Right cardiac atrium (tissue), 5 donors: ENCODE measurements around the gene ZIC5. TPM values are rescaled to one million over a fixed set of nuclear protein-coding genes. Genes with fewer than 3 reads are reported as not detected.

Experiments
- ATAC-seq, 2 donors: fragments of 200-7000 bp; cut with Tn5 transposase; one replicate each; pipeline versions ENCODE4 v1.8.0 to v1.9.1; 2020; ENCODE audit warnings: moderate library complexity in 2 of 2, mild to moderate bottlenecking in 1 of 2
- DNase-seq, 3 donors: peaks; one replicate each; pipeline ENCODE4 v3.0.0-alpha.2; 2020
- H3K27ac ChIP-seq: one replicate; pipeline ENCODE4 v1.5.1; 2013; ENCODE audit warnings: mild to moderate bottlenecking, low read length, control low read depth, moderate library complexity
- H3K27me3 ChIP-seq: one replicate; pipeline ENCODE4 v1.6.1; 2013; ENCODE audit not compliant: control insufficient read depth, insufficient read depth
- H3K4me1 ChIP-seq: one replicate; pipeline ENCODE4 v1.6.1; 2013; ENCODE audit warnings: low read length; ENCODE audit not compliant: control insufficient read depth, insufficient read depth
- H3K4me3 ChIP-seq: one replicate; pipeline ENCODE4 v1.5.1; 2013; ENCODE audit warnings: low read length, control low read depth
- H3K9me3 ChIP-seq: one replicate; pipeline ENCODE4 v1.6.1; 2013; ENCODE audit warnings: low read length; ENCODE audit not compliant: control insufficient read depth
- WGBS: extraction: QIAGEN DNeasy Blood & Tissue Kit; methylation state at CpG from one replicate; pipeline ENCODE4 v1.1.7; 2013; 5-methylcytosine and 5-hydroxymethylcytosine counted together
- intact Hi-C, 4 donors: fragments of 100-400 bp; cut with DNase I; formaldehyde crosslinking; loops; one replicate each; pipeline versions ENCODE4 v1.11.0 to v1.14.0; 2022 to 2023
- polyA plus RNA-seq: library from polyadenylated mRNA; stranded (reverse); fragments of 200-250 nt; gene quantifications from one replicate; pipeline ENCODE4 v1.2.3, GENCODE V29; 2013
- total RNA-seq, 4 donors: library from RNA; stranded (reverse); fragmentation: NEBNext Ultra II Directional; extraction: Animal tissue kit (Norgen Biotek cat#: 25700); gene quantifications; one replicate each; pipeline ENCODE4 v1.2.1, GENCODE V29; 2021
- donor health status: healthy with polysubstance abuse.
- donor health status: DM: no; HTN: yes; CAD: no.
- donor health status: DM: no; HTN: no; CAD: no.
- donor health status: DM: no; HTN: yes; CAD: no; lungs with severe emphysema.
- donor health status: DM: yes; HTN: yes; CAD: no.

The ZIC5 gene
- total and polyA plus RNA-seq, 5 donors = not detected

DNA sequence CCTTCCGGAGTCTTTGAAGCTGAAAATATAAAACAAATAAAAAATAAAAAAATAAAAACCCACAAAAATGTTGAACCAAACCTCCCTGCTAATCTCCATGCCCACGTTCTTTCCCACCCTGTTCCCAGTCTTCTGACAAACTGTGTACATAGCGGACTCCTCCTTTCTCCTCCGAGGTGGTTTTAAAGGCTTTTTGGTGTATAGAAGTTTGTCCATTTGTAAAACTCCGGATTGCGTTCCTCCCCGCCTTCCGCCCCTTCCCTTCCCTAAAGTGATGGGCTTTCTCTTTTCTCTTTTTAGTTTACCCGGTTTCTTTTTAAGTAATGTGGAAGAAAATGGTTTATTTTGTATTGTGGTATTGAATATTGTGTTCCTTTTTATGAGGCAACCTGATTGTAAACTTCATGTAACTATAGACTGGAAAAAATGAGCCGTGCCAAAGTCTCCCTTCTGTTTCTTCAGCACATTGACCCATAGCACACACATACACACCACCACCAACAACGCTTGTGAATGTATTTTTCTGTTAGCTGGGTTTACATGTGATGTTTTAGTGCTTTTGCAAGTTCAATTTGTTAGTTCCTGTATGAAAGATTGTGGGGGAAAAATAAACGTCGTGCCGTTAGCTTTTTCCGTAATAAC, 14.4 kb upstream of the ZIC5 start:
- no peaks in the 10 kb centered on the region for H3K9me3 ChIP-seq

DNA sequence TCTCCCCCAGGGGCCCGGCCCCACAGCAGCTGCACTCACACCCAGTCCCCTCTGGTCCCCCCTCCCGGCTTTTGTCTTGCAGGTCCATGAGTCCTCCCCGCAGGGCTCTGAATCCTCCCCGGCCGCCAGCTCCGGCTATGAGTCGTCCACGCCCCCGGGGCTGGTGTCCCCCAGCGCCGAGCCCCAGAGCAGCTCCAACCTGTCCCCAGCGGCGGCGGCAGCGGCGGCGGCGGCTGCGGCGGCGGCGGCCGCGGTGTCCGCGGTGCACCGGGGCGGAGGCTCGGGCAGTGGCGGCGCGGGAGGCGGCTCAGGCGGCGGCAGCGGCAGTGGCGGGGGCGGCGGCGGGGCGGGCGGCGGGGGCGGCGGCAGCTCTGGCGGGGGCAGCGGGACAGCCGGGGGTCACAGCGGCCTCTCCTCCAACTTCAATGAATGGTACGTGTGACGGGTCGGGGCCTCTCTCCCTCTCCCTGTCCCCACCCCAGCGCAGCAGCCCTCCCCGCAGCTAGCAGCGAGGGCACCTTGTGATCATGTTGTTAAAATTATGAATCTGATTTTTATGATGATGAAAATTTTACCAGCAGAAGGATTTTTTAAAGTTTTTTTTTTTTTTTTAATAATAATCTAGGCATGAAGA, 13.8 kb upstream of the ZIC5 start:
- no peaks in the 10 kb centered on the region for H3K4me1 ChIP-seq
- ATAC-seq = no peak
- H3K27me3 ChIP-seq = no peaks in the 10 kb centered on the region
- intact Hi-C loops = no loop called here
- DNase-seq = peak in 1 of 3 donors; percentile 32
- no peak overlapping the region for H3K27ac ChIP-seq
- no peak overlapping the region for H3K4me3 ChIP-seq
- no peaks in the 10 kb centered on the region for H3K9me3 ChIP-seq
- WGBS = 5% methylated on average over 42 of the region's 55 CpGs

More for the DNA sequence above, 14.4 kb upstream of the ZIC5 start:
- Histone ChIP-seq H3K27ac (no peak overlapping the region), H3K4me3 (no peak overlapping the region), H3K27me3 (no peaks in the 10 kb centered on the region), H3K4me1 (no peaks in the 10 kb centered on the region)
- ATAC-seq (no peak), DNase-seq (no peak)
- 31% methylated on average over 15 of the region's 15 CpGs for WGBS
- intact Hi-C loops = no loop called here

DNA sequence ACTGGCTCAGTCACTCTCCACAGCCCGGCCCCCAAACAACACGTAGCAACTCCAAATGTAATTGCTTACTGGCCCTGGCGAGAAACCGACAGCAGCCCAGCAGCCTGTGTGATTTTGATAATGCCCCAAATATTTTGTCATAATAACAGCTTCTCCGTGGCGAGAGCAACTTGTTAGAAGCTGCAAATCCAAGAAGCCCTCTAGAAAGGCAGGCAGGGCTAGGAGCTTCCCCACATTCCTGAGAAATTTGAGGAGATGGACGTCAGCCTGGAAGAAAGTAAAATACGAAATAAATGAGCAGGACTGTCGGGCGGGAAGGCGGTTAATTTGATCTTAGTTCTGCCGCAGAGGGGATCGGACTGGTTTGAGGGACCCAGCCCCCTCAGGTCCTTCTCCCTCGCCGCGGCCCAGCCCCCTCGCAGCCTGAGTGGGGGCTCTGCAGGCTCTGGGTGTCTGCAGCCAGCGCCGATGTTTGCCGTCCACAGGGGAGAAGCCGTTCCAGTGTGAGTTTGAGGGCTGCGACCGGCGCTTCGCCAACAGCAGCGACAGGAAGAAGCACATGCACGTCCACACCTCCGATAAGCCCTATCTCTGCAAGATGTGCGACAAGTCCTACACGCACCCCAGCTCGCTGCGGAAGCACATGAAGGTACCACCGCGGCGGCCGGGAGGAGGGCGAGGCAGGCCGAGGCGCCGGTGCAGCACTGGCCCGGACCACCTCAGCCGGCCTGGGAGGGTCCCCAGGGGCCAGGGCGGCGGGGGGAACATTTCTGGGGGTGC, 13.1 kb upstream of the ZIC5 start:
- DNase-seq (peak in 1 of 3 donors; percentile 33), ATAC-seq (no peak)
- intact Hi-C loops = no loop called here
- H3K9me3 ChIP-seq = no peaks in the 10 kb centered on the region
- 5% methylated on average over 44 of the region's 44 CpGs for WGBS
- H3K27me3 ChIP-seq = no peaks in the 10 kb centered on the region
- H3K4me1 ChIP-seq = no peaks in the 10 kb centered on the region
- H3K4me3 ChIP-seq = no peak overlapping the region
- no peak overlapping the region for H3K27ac ChIP-seq

DNA sequence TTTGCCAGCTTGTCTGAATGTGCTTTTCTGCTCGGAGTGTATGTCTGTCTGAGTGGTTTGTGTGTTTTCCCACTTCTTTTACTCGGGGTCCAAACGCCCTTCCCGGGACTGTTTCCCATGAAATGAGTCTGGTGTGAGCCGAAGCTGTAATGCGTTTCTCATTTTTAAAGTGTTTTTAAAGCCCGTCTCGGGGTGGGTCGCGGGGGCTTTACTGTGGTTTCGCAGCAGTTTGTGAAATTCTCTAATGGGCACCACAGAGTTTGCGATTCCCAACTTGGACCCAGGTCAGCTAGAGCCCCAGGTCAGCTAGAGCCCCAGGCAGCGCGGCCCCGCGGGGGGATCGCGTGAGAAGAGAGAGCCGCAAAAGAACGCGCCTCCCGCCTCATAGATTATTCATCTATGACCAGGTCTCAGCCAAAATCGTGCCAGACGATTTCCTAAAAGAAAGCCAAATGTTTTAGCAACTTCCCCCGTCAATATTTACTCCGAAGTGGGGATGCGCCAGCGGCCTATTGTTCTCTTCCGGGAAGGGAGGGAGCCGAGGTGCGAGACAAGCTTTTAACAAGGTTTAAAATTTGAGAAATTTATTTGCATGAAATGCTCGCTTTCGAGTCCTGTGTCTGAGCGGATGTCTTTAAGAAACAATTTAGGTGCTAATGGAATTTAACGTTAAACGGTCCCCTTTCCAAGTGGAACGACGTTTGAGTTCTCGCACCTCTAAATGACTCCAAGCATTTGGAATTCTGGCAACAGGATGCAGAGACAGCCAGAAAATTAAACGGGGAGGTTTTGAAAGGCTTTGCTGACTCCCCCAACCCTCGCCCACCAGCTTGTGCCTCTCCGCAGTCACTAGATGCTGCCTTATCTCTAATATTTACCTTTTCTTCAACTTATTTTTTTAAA, 12.2 kb upstream of the ZIC5 start:
- 8% methylated on average over 42 of the region's 42 CpGs for WGBS
- DNase-seq (no peak), ATAC-seq (no peak)
- Histone ChIP-seq H3K4me3 (no peak overlapping the region), H3K27ac (no peak overlapping the region), H3K4me1 (no peaks in the 10 kb centered on the region), H3K9me3 (no peaks in the 10 kb centered on the region), H3K27me3 (no peaks in the 10 kb centered on the region)
- intact Hi-C loops = no loop called here

DNA sequence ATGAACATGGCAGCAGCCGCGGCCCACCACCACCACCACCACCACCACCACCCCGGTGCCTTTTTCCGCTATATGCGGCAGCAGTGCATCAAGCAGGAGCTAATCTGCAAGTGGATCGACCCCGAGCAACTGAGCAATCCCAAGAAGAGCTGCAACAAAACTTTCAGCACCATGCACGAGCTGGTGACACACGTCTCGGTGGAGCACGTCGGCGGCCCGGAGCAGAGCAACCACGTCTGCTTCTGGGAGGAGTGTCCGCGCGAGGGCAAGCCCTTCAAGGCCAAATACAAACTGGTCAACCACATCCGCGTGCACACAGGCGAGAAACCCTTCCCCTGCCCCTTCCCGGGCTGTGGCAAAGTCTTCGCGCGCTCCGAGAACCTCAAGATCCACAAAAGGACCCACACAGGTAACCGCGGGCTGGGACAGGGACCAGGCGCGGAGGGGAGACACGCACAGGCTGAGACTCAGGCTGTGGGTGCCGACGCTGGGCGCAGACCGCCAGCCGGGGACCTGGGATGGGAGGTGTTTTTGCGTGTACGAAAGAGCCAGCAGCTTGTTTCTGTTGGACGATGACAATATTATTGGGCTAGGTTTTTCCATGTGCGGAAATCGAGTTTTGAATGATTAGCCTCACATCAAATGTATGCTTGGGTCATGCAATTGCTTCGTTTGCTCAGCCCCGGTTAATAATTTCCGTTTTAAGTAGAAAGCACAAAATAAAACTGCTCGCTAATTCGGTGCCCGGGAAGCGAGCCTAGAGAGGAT, 11.3 kb upstream of the ZIC5 start:
- Histone ChIP-seq H3K9me3 (no peaks in the 10 kb centered on the region), H3K4me1 (no peaks in the 10 kb centered on the region), H3K4me3 (no peak overlapping the region), H3K27ac (no peak overlapping the region), H3K27me3 (no peaks in the 10 kb centered on the region)
- ATAC-seq (no peak), DNase-seq (peak in 1 of 3 donors; percentile 28)
- 7% methylated on average over 48 of the region's 48 CpGs for WGBS
- intact Hi-C loops = no loop called here

DNA sequence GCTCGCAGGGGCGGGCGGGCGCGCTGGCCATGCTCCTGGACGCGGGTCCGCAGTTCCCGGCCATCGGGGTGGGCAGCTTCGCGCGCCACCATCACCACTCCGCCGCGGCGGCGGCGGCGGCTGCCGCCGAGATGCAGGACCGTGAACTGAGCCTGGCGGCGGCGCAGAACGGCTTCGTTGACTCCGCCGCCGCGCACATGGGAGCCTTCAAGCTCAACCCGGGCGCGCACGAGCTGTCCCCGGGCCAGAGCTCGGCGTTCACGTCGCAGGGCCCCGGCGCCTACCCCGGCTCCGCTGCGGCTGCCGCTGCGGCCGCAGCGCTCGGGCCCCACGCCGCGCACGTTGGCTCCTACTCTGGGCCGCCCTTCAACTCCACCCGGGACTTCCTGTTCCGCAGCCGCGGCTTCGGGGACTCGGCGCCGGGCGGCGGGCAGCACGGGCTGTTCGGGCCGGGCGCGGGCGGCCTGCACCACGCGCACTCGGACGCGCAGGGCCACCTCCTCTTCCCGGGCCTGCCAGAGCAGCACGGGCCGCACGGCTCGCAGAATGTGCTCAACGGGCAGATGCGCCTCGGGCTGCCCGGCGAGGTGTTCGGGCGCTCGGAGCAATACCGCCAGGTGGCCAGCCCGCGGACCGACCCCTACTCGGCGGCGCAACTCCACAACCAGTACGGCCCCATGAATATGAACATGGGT, 10.6 kb upstream of the ZIC5 start:
- 2% methylated on average over 98 of the region's 98 CpGs for WGBS
- no peaks in the 10 kb centered on the region for H3K27me3 ChIP-seq
- intact Hi-C loops = no loop called here
- ATAC-seq = no peak
- peak in 1 of 3 donors; percentile 59 for DNase-seq
- no peaks in the 10 kb centered on the region for H3K4me1 ChIP-seq
- H3K4me3 ChIP-seq = peak overlapping the region; percentile 63
- H3K27ac ChIP-seq = no peak overlapping the region
- H3K9me3 ChIP-seq = no peaks in the 10 kb centered on the region

DNA sequence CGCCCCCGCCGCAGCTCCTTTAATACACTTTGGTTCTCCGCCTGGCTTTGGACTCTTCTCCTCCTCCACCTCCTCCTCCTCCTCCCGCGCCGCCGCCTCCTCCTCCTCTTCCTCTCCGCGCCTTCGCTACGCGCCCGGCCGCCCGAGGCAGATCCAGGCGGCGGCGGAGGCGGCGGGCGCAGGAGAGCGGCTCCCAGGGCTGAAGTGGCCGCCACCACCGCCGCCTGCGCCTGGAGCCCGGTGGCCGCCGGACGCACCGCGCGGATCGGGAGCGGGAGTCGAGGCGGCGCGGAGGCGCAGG, 10.1 kb upstream of the ZIC5 start, which contains the start of gene ZIC2:
Gene ZIC2 (plus strand): TSS at position 50 of the 301 bp plus-strand sequence. CDS start 281 bp downstream, outside the sequence.
- Histone ChIP-seq H3K27me3 (no peaks in the 10 kb centered on the region), H3K27ac (no peak within 1 kb of the TSS), H3K4me1 (no peaks in the 10 kb centered on the region), H3K9me3 (no peaks in the 10 kb centered on the region), H3K4me3 (peak within 1 kb of the TSS; percentile 63)
- DNase-seq (peak in 1 of 3 donors; percentile 29), ATAC-seq (no peak)
- WGBS = 1% methylated on average over 41 of the region's 41 CpGs
- intact Hi-C loops = no loop called here

DNA sequence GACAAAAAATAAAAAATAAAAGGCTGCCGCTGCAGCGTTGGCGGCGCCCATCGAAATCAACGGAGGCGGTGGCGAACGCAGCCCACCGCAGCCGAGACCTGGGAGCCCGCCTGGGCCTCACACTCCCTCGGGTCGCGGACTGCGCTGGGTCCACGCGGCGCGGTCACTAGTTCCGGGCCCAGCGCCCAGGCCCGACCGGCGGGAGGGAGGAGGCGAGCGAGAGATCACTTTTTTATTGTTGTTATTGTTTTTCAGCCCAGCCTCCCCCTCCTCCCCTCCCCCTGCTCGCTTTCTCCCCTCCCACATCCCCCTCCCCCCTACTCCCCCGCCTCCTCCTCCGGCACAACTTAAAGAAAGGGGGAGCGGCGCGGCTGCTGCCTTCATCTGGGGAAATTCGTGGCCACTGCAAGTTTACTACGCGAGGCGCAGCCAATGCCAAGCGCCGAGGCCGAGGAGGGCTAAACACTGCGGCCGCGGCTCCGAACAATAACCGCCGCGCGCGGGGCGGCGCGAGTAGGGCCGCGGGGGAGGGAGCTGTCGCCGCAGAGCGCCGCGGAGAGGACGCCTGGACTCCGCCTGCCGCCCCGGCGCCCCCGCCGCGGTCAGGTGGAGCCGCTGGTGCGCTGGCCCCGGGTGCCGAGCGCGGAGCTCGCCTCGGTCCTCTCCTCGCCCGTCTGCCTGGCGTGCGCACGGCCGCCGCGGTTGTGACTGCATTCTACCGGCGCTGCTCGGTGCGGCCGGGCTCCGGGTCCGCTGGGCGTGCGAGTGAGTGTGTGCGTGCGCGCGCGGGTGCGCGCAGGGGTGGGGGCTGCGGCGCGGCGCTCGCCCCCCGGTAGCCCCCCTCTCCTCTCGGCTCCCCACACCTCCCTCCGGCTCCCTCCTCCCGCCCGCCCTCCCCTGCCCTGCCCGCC, 9.5 kb upstream of the ZIC5 start:
- no peaks in the 10 kb centered on the region for H3K4me1 ChIP-seq
- H3K4me3 ChIP-seq = peak overlapping the region; percentile 63
- WGBS = under 1% methylated on average over 109 of the region's 110 CpGs
- intact Hi-C loops = no loop called here
- ATAC-seq (peak; percentile 19 to 27), DNase-seq (peak in 1 of 3 donors; percentile 46)
- H3K9me3 ChIP-seq = no peaks in the 10 kb centered on the region
- H3K27ac ChIP-seq = no peak overlapping the region
- H3K27me3 ChIP-seq = no peaks in the 10 kb centered on the region

DNA sequence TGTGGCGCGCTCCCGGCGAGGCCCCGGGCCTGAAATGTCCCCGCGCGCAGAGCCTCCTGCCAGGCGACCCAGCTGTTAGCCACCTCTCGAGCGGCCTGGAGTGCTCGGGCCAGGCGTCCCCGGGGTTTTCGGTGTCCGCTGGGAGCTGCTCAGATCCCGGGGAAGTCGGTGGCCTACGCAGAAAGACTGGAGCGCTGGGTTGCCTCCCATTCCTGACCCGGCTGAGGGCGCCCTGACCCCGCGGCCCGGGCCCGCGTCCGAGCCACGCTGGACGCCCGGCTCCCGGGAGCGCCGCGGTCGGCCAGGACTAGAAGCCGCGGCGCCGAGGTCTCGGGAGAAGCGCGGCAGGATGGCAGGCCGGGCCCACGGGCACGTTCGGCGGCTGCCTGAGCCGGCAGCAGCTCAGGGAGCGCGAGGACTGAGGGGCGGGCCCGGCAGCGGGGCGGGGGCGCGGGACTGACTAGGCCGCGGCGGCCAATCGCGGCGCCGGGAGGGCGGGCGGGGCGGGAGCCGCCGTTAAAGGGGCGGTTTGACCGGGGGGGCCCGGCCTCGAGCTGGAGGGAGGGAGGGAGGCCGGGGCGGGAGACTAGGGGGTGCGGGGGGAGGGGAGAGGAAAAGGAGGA, 8.7 kb upstream of the ZIC5 start:
- no peak overlapping the region for H3K27ac ChIP-seq
- ATAC-seq = peak; percentile 85 to 92
- intact Hi-C loops = no loop called here
- 1% methylated on average over 76 of the region's 76 CpGs for WGBS
- peak in 2 of 3 donors; percentile 73 to 87 for DNase-seq
- H3K9me3 ChIP-seq = no peaks in the 10 kb centered on the region
- no peaks in the 10 kb centered on the region for H3K27me3 ChIP-seq
- H3K4me1 ChIP-seq = no peaks in the 10 kb centered on the region
- H3K4me3 ChIP-seq = peak overlapping the region; percentile 63
